ENCODE results near the gene LRP2BP. TPM values are rescaled to one million over a fixed set of nuclear protein-coding genes. Genes with fewer than 3 reads are reported as not detected.

The LRP2BP gene
- 0.42 and 0.47 TPM in 2 replicates for total RNA-seq

DNA sequence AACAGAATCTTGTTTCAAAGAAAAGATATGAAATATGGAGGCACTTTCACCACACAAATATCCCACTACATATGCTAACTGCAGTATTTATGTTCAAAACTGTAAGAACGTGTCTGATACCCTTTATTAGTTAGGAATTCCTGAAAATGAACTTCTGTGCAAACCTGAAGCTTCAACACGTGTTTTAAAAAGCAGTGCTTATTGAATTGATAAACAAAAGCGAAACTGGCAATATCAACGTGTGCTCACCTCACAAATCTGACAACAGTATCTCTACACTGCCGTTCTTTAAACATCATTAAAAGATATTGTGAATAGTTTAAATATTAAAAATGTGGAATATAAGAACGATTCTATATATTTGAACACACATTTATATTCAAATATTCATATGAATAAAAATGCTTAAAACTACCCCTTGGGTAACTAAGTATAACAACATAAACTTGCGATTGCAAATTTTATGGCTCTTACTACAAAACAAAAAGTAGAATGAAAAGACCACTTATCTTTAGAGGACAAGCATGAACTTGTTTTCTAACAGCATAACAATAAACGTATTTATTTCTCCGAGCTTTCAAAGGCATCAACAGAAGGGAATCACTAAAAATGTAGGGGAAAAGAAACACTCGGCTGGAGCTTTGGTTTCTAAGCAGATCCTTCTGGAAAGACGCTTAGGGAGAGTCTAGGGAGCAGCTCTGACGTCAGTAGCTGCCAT is at the start of gene LRP2BP:
Gene LRP2BP (minus strand): TSS at position 687 of the 718 bp plus-strand sequence. CDS start 17,738 bp downstream, outside the sequence.
- intact Hi-C loops (cut with micrococcal nuclease) = loop anchor here (2.0 to 10.0 kb wide), 3 partner anchors 77 to 797 kb away; partner anchors contain the start of genes ACSL1 and CYP4V2
- Mint-ChIP-seq H3K9me3 (no peaks in the 10 kb centered on the region), H3K27ac (peak within 1 kb of the TSS; percentile 97), H3K4me1 (ENCODE audit: low read depth) (peaks cover 65% of the 10 kb centered on the region), H3K4me3 (peak within 1 kb of the TSS; percentile 94), H3K27me3 (ENCODE audit: insufficient read depth) (peaks cover 2% of the 10 kb centered on the region), H3K36me3 (ENCODE audit: low read depth) (peaks cover 32% of the 10 kb centered on the region)
- DNase-seq (ENCODE audit: low spot score) = no peak

GRCh38 chr4:185445209-185445608 is 49.5 kb upstream of the LRP2BP start:
- H3K9me3 Mint-ChIP-seq = no peaks in the 10 kb centered on the region
- intact Hi-C loops (cut with micrococcal nuclease) = no loop called here
- H3K4me3 Mint-ChIP-seq = no peak overlapping the region
- H3K27me3 Mint-ChIP-seq (ENCODE audit: insufficient read depth) = peaks cover 5% of the 10 kb centered on the region
- H3K4me1 Mint-ChIP-seq (ENCODE audit: low read depth) = no peaks in the 10 kb centered on the region
- no peaks in the 10 kb centered on the region for H3K36me3 Mint-ChIP-seq (ENCODE audit: low read depth)
- no peak overlapping the region for H3K27ac Mint-ChIP-seq
- DNase-seq (ENCODE audit: low spot score) = no peak

DNA sequence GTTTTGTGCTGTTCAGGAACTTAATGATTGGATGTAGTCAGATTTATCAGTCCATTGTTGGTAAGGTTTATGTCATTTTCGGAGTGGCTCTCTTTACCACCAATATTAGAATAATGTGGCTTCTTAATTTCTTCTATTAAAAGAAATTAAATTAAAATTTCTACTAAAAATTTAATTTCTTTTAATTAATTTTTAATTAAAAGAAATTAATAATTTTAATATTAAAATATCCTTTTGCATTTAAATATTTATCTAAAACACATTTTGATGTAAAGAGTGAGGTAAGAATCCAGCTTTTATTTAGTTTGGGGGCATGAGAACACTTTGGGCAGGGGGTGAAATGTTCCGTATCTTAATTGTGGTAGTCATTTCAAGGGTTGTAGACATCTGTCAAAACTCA is 45.8 kb upstream of the LRP2BP start:
- H3K4me3 Mint-ChIP-seq = no peak overlapping the region
- H3K27me3 Mint-ChIP-seq (ENCODE audit: insufficient read depth) = peaks cover 5% of the 10 kb centered on the region
- DNase-seq (ENCODE audit: low spot score) = no peak
- no peaks in the 10 kb centered on the region for H3K4me1 Mint-ChIP-seq (ENCODE audit: low read depth)
- intact Hi-C loops (cut with micrococcal nuclease) = no loop called here
- no peaks in the 10 kb centered on the region for H3K9me3 Mint-ChIP-seq
- H3K27ac Mint-ChIP-seq = no peak overlapping the region
- no peaks in the 10 kb centered on the region for H3K36me3 Mint-ChIP-seq (ENCODE audit: low read depth)

GRCh38 chr4:185437809-185438208 is 42.1 kb upstream of the LRP2BP start:
- Mint-ChIP-seq H3K27me3 (ENCODE audit: insufficient read depth) (peaks cover 8% of the 10 kb centered on the region), H3K9me3 (no peaks in the 10 kb centered on the region), H3K36me3 (ENCODE audit: low read depth) (no peaks in the 10 kb centered on the region), H3K4me3 (no peak overlapping the region), H3K27ac (no peak overlapping the region), H3K4me1 (ENCODE audit: low read depth) (no peaks in the 10 kb centered on the region)
- no peak for DNase-seq (ENCODE audit: low spot score)
- intact Hi-C loops (cut with micrococcal nuclease) = no loop called here

DNA sequence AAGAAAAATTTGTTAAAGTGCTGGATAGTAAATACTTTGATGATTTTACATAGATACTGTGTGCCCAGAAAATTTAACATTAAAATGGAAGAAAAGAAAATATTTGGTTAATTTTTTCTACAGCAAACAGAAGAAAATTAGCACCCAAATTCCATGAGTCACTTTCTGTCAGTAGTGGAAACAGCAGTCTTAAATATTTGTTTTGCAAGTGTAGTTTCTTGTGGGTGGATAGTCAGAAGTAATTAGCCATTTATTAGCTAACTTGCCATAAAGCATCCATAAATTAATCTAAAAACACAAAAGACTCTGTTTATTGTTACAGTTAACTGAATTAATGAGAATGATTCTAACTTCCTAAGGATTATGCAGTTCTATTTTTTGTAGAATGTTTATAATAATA is 39.7 kb upstream of the LRP2BP start:
- no peaks in the 10 kb centered on the region for H3K4me1 Mint-ChIP-seq (ENCODE audit: low read depth)
- H3K27ac Mint-ChIP-seq = no peak overlapping the region
- DNase-seq (ENCODE audit: low spot score) = no peak
- H3K36me3 Mint-ChIP-seq (ENCODE audit: low read depth) = no peaks in the 10 kb centered on the region
- no peaks in the 10 kb centered on the region for H3K9me3 Mint-ChIP-seq
- intact Hi-C loops (cut with micrococcal nuclease) = no loop called here
- H3K4me3 Mint-ChIP-seq = no peak overlapping the region
- H3K27me3 Mint-ChIP-seq (ENCODE audit: insufficient read depth) = peaks cover 9% of the 10 kb centered on the region

- H3K4me1 Mint-ChIP-seq (ENCODE audit: low read depth) = peaks cover 12% of the 10 kb centered on the region
- H3K9me3 Mint-ChIP-seq = no peaks in the 10 kb centered on the region
- H3K4me3 Mint-ChIP-seq = no peak overlapping the region
- H3K27ac Mint-ChIP-seq = no peak overlapping the region
- intact Hi-C loops (cut with micrococcal nuclease) = loop anchor here (5.0 to 10.0 kb wide), 2 partner anchors 168 to 695 kb away; partner anchors contain the start of gene CENPU
- DNase-seq (ENCODE audit: low spot score) = no peak
- peaks cover 2% of the 10 kb centered on the region for H3K36me3 Mint-ChIP-seq (ENCODE audit: low read depth)
- peaks cover 10% of the 10 kb centered on the region for H3K27me3 Mint-ChIP-seq (ENCODE audit: insufficient read depth)
Observed at GRCh38 chr4:185429660-185430059, 33.9 kb upstream of the LRP2BP start.

GRCh38 chr4:185426960-185427688 is 31.4 kb upstream of the LRP2BP start:
- peaks cover 7% of the 10 kb centered on the region for H3K27me3 Mint-ChIP-seq (ENCODE audit: insufficient read depth)
- H3K4me1 Mint-ChIP-seq (ENCODE audit: low read depth) = peaks cover 29% of the 10 kb centered on the region
- H3K27ac Mint-ChIP-seq = no peak overlapping the region
- DNase-seq (ENCODE audit: low spot score) = no peak
- no peaks in the 10 kb centered on the region for H3K9me3 Mint-ChIP-seq
- H3K36me3 Mint-ChIP-seq (ENCODE audit: low read depth) = peaks cover 6% of the 10 kb centered on the region
- H3K4me3 Mint-ChIP-seq = peak overlapping the region; percentile 37
- intact Hi-C loops (cut with micrococcal nuclease) = loop anchor here (1.0 to 10.0 kb wide), 5 partner anchors 170 to 1982 kb away; partner anchors contain the start of genes CDKN2AIP, CENPU and CYP4V2

- peaks cover 7% of the 10 kb centered on the region for H3K27me3 Mint-ChIP-seq (ENCODE audit: insufficient read depth)
- peak within 1 kb of the TSS; percentile 92 for H3K27ac Mint-ChIP-seq
- intact Hi-C loops (cut with micrococcal nuclease) = loop anchor here (1.0 to 10.0 kb wide), 10 partner anchors 29 to 1981 kb away; partner anchors contain the start of genes ANKRD37, CCDC110, CDKN2AIP and CENPU
- DNase-seq (ENCODE audit: low spot score) = peak; percentile 86
- H3K4me1 Mint-ChIP-seq (ENCODE audit: low read depth) = peaks cover 35% of the 10 kb centered on the region
- H3K36me3 Mint-ChIP-seq (ENCODE audit: low read depth) = peaks cover 14% of the 10 kb centered on the region
- no peaks in the 10 kb centered on the region for H3K9me3 Mint-ChIP-seq
- H3K4me3 Mint-ChIP-seq = peak within 1 kb of the TSS; percentile 88
Observed at GRCh38 chr4:185425647-185426352, 30.1 kb upstream of the LRP2BP start, which contains the start of gene UFSP2. TSS of gene UFSP2 (minus strand) at chr4:185425964. CDS start at chr4:185425868, 96 bp downstream.

DNA sequence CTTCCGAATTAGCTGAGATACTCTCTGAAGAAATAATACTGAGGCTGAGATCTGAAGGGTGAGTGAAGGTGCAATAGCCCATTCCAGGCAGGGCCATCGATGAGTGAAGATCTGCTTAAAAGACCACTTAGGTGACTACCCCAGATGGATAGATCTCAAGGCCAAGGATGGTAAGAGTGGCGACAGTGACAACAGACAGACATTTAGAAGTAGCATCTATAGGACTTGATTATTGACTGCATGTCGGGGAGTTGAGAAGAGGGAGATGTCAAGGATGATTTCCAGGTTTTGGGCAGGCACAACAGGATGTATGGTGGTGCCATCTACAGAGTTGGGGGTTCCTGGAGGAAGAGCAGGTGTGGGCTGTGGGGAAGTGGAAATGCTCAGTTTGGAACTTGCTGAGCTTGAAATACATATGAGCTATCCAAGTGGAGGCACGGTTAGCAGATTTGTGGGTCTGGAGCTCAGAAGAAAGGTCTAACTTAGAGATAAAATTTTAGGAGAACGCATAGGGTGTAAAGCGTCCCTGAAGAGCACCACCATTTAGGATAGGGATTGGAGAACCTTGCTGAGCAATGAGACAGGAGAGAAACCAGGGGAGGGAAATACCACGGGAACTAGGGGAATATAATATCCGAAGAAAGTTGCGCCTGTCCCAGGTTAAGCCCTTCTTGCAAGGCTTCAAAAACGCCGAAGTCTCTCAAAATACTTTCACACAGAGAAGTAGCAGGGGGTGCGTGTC is 29.4 kb upstream of the LRP2BP start:
- DNase-seq (ENCODE audit: low spot score) = no peak
- intact Hi-C loops (cut with micrococcal nuclease) = loop anchor here (1.0 to 10.0 kb wide), 7 partner anchors 29 to 1921 kb away; partner anchors contain the start of genes ANKRD37, CCDC110, CENPU and SNX25

GRCh38 chr4:185421366-185422124 is 25.8 kb upstream of the LRP2BP start:
- Mint-ChIP-seq H3K36me3 (ENCODE audit: low read depth) (peaks cover 27% of the 10 kb centered on the region), H3K9me3 (no peaks in the 10 kb centered on the region)
- intact Hi-C loops (cut with micrococcal nuclease) = loop anchor here (10.0 kb wide), 1 partner anchor 687 kb away; the partner anchor contains the start of gene CENPU

More for the DNA sequence above, 29.4 kb upstream of the LRP2BP start:
- Mint-ChIP-seq H3K36me3 (ENCODE audit: low read depth) (peaks cover 14% of the 10 kb centered on the region), H3K4me1 (ENCODE audit: low read depth) (peaks cover 35% of the 10 kb centered on the region), H3K27ac (peak overlapping the region; percentile 92), H3K4me3 (peak overlapping the region; percentile 88), H3K27me3 (ENCODE audit: insufficient read depth) (peaks cover 2% of the 10 kb centered on the region), H3K9me3 (no peaks in the 10 kb centered on the region)

DNA sequence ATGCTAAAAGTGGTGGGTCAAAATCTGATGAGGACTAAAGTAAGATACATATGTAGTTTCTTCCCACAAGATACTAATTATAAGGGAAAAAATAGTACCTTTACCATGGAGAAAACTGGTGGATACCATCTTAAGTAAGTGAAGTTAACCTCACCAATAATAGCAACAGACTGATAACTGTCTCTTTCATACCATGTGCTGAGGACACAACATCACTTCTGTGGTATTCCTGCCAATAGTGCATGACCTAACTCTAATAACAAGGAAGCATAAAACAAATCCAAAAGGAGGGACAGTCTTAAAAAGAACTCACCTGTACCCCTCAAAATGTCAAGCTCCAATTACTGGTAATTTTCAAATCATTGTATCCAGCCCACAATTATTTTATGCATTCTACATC is 21.2 kb upstream of the LRP2BP start:
- Mint-ChIP-seq H3K36me3 (ENCODE audit: low read depth) (peaks cover 34% of the 10 kb centered on the region), H3K27ac (no peak overlapping the region), H3K4me1 (ENCODE audit: low read depth) (peaks cover 4% of the 10 kb centered on the region), H3K27me3 (ENCODE audit: insufficient read depth) (no peaks in the 10 kb centered on the region), H3K9me3 (no peaks in the 10 kb centered on the region), H3K4me3 (no peak overlapping the region)
- DNase-seq (ENCODE audit: low spot score) = no peak
- intact Hi-C loops (cut with micrococcal nuclease) = no loop called here

More at GRCh38 chr4:185421366-185422124, 25.8 kb upstream of the LRP2BP start:
- Mint-ChIP-seq H3K4me3 (no peak overlapping the region), H3K27me3 (ENCODE audit: insufficient read depth) (no peaks in the 10 kb centered on the region), H3K4me1 (ENCODE audit: low read depth) (peaks cover 35% of the 10 kb centered on the region), H3K27ac (no peak overlapping the region)
- no peak for DNase-seq (ENCODE audit: low spot score)

All from activated T-helper 1 cell treated with anti-CD3 and anti-CD28 coated beads, Interleukin-12 subunit alpha, Interleukin-12 subunit beta, Interleukin-2, Interleukin-4 antibody, amounts not matched to agents 30 ng/mL and 10 ng/mL and 1 ng/mL, durations not matched to agents 14 hours and 24 hours and 36 hours (primary cell).